HepG2 (cell line): Measurements from ENCODE around the gene MBD2. TPM values are rescaled to one million over a fixed set of nuclear protein-coding genes. Genes with fewer than 3 reads are reported as not detected.

Experiments
- ATAC-seq: fragments of 200-7000 bp; cut with Tn5 transposase; 3 replicates; pipeline ENCODE4 v1.9.1; 2020; ENCODE audit warnings: mild to moderate bottlenecking, moderate library complexity
- BruUV-seq: library from RNA; stranded (reverse); fragments of 400-500 nt; replicated peaks from 2 replicates; lab custom pipeline; 2021; lab: Mats Ljungman, UMichigan
- CTCF ChIA-PET: fragments of 300-600 bp; formaldehyde crosslinking; extraction: SDS; loops from one replicate; lab custom pipeline; 2021; ENCODE audit warnings: low total read pairs, inconsistent platforms, low intra/inter-chr PET ratio; lab: Yijun Ruan, JAX
- POLR2A ChIA-PET: fragments of 350-600 bp; sonication (Branson Sonifier 250); formaldehyde crosslinking; loops from one replicate; lab custom pipeline; 2020; ENCODE audit warnings: antibody characterized with exemption, inconsistent platforms; lab: Yijun Ruan, JAX
- DNase-seq: peaks from one replicate; pipeline ENCODE4 v3.0.0-alpha.2; 2015; ENCODE audit warnings: low spot score
- FAIRE-seq: peaks from 3 replicates; lab custom pipeline; 2011; peaks lifted over from hg19 to GRCh38; lab: Jason Lieb, UNC
- H2AFZ ChIP-seq: one replicate; pipeline ENCODE4 v1.6.1; 2011; ENCODE audit warnings: low read length, inconsistent platforms
- H3K27ac ChIP-seq: fragments of 300-600 bp; 3 replicates; pipeline ENCODE4 v1.8.0; 2011; ENCODE audit warnings: mixed run types, mild to moderate bottlenecking, mixed read lengths, low read length, inconsistent platforms; ENCODE audit not compliant: insufficient read depth; ENCODE audit errors: extremely low read length
- H3K27me3 ChIP-seq, 2 experiments: fragments of 200-600 bp in 1 of 2; 2 replicates in 1 of 2; 3 replicates in 1 of 2; pipeline versions ENCODE4 v1.6.0 to v1.8.0; 2011; ENCODE audit warnings: low read length in 2 of 2, mild to moderate bottlenecking in 2 of 2, moderate library complexity in 2 of 2, inconsistent platforms in 1 of 2; ENCODE audit not compliant: insufficient read depth in 2 of 2, control insufficient read depth in 1 of 2
- H3K36me3 ChIP-seq, 2 experiments: fragments of 200-600 bp in 1 of 2; replicated peaks in 1 of 2; 2 replicates in 1 of 2; 3 replicates in 1 of 2; pipeline versions ENCODE4 v1.5.1 to v1.8.0; 2011; ENCODE audit warnings: low read length in 2 of 2, inconsistent platforms in 1 of 2; ENCODE audit not compliant: insufficient read depth in 2 of 2, control insufficient read depth in 1 of 2
- H3K4me1 ChIP-seq: 2 replicates; pipeline ENCODE4 v1.5.1; 2012; ENCODE audit warnings: low read length, inconsistent platforms; ENCODE audit not compliant: insufficient read depth
- H3K4me2 ChIP-seq: 2 replicates; pipeline ENCODE4 v1.6.0; 2011; ENCODE audit warnings: low read depth, low read length, inconsistent platforms
- H3K4me3 ChIP-seq, 3 experiments: fragments of 200-600 bp in 1 of 3; sonication (generic), shearing (Covaris generic) in 1 of 3; replicated peaks in 1 of 3; 2 replicates each; pipeline ENCODE4 v1.5.1; 2011 to 2016; ENCODE audit warnings: low read length in 3 of 3, inconsistent platforms in 2 of 3, low read depth in 2 of 3, mild to moderate bottlenecking in 2 of 3, control low read depth in 1 of 3, mixed read lengths in 1 of 3; ENCODE audit not compliant: insufficient read depth in 1 of 3
- H3K79me2 ChIP-seq: one replicate; pipeline ENCODE4 v1.6.1; 2011; ENCODE audit warnings: low read length, inconsistent platforms; ENCODE audit not compliant: insufficient read depth
- H3K9ac ChIP-seq: 2 replicates; pipeline ENCODE4 v1.6.0; 2011; ENCODE audit warnings: mild to moderate bottlenecking, low read depth, low read length, inconsistent platforms; ENCODE audit not compliant: insufficient read depth
- H3K9me3 ChIP-seq: 2 replicates; pipeline ENCODE4 v1.5.1; 2012; ENCODE audit warnings: mild to moderate bottlenecking, low read length
- H4K20me1 ChIP-seq: 2 replicates; pipeline ENCODE4 v1.6.0; 2011; ENCODE audit warnings: inconsistent platforms, mild to moderate bottlenecking, low read length, moderate library complexity; ENCODE audit not compliant: insufficient read depth
- CEBPB ChIP-seq: IDR thresholded peaks from 2 replicates; pipeline ENCODE4 v1.6.1; 2011; ENCODE audit warnings: low read depth, low read length, improper control_type of control experiment, borderline replicate concordance
- CENPT ChIP-seq: sonication (generic); formaldehyde crosslinking; IDR thresholded peaks from 2 replicates; pipeline ENCODE4 v1.8.0; 2022; ENCODE audit warnings: low read depth, mild to moderate bottlenecking, moderate library complexity, missing genetic modification reagents
- EEA1 ChIP-seq: sonication (generic); formaldehyde crosslinking; IDR thresholded peaks from 2 replicates; pipeline ENCODE4 v1.5.1; 2020; ENCODE audit warnings: mild to moderate bottlenecking, missing genetic modification reagents, borderline replicate concordance
- NFAT5 ChIP-seq: sonication (generic); formaldehyde crosslinking; IDR thresholded peaks from 2 replicates; pipeline ENCODE4 v1.4.0; 2020; ENCODE audit warnings: missing genetic modification reagents
- ZNF281 ChIP-seq: sonication (generic); formaldehyde crosslinking; IDR thresholded peaks from 2 replicates; pipeline ENCODE4 v1.4.0; 2020; ENCODE audit warnings: missing genetic modification reagents, borderline replicate concordance
- ZNF350 ChIP-seq: sonication (generic); formaldehyde crosslinking; IDR thresholded peaks from 2 replicates; pipeline ENCODE4 v1.4.0; 2020; ENCODE audit warnings: mild to moderate bottlenecking, low read depth, missing genetic modification reagents, borderline replicate concordance
- ZNF510 ChIP-seq: sonication (generic); formaldehyde crosslinking; IDR thresholded peaks from 2 replicates; pipeline ENCODE4 v1.4.0; 2020; ENCODE audit warnings: low read depth, mild to moderate bottlenecking, missing genetic modification reagents
- ZNF841 ChIP-seq: sonication (generic); formaldehyde crosslinking; IDR thresholded peaks from 2 replicates; pipeline ENCODE4 v1.8.1; 2023; ENCODE audit warnings: missing genetic modification reagents, borderline replicate concordance
- ZZZ3 ChIP-seq: sonication (generic); formaldehyde crosslinking; IDR thresholded peaks from 2 replicates; pipeline ENCODE4 v1.4.0; 2020; ENCODE audit warnings: missing genetic modification reagents, mild to moderate bottlenecking, borderline replicate concordance
- WGBS: methylation state at CpG from one replicate; pipeline ENCODE4 v1.1.6; 2017; ENCODE audit warnings: low lambda C conversion rate; 5-methylcytosine and 5-hydroxymethylcytosine counted together
- in situ Hi-C: cut with HindIII; loops from 2 replicates; pipeline ENCODE4 v1.10.0; 2017; ENCODE audit warnings: low pct_unique_long_range_greater_than_20kb; ENCODE audit not compliant: extremely low pct_ligation_motif_present
- intact Hi-C: fragments of 100-400 bp; cut with micrococcal nuclease; formaldehyde crosslinking; loops from one replicate; pipeline ENCODE4 v1.10.0; 2022; ENCODE audit not compliant: unreplicated experiment
- polyA plus RNA-seq, 8 experiments: library from polyadenylated mRNA; depleted of rRNA in 3 of 8; stranded (reverse) in 7 of 8; unstranded in 1 of 8; fragments of >200 nt; fragmentation: Illumina TruSeq in 4 of 8; extraction: Trizol in 4 of 8; gene quantifications; 2 replicates each; pipeline versions ENCODE4 v1.2.1 to v1.2.3, GENCODE V29; 2011 to 2016; ENCODE audit warnings: low read depth in 4 of 8, missing spikeins in 1 of 8, mixed read lengths in 1 of 8; ENCODE audit not compliant: insufficient read depth in 1 of 8
- total RNA-seq, 5 experiments: library from RNA; depleted of rRNA; stranded (reverse); fragments of >200 nt; fragmentation: Illumina TruSeq; extraction: Trizol; gene quantifications; 2 replicates each; pipeline ENCODE4 v1.2.3, GENCODE V29; 2016; ENCODE audit warnings: low read depth in 1 of 5

The MBD2 gene
- total and polyA plus RNA-seq, 2 of the 13 experiments (the other 11 are each of a cell fraction or from before 2014, with no cell fraction given) = 19.1 to 38.5 TPM

- TF ChIP-seq NFAT5 (CRISPR knock-in tag) = no peak
- TF ChIP-seq, all 625 proteins: peak for 0
Observed at GRCh38 chr18:54147439-54147838, 77.0 kb downstream of the MBD2 start (continued).

GRCh38 chr18:54141041-54141608 is 83.3 kb downstream of the MBD2 start:
- no peak overlapping the region for H3K4me3 ChIP-seq
- no peaks in the 10 kb centered on the region for H3K27me3 ChIP-seq
- H3K9ac ChIP-seq = no peak overlapping the region
- no TSS peak for BruUV-seq
- no peak for FAIRE-seq
- DNase-seq = no peak
- H3K9me3 ChIP-seq = peaks cover 10% of the 10 kb centered on the region; the same call in 1 of the 2 replicates
- intact Hi-C loops (no loop called here), in situ Hi-C loops (no loop called here)
- 24% methylated on average over 3 of the region's 3 CpGs for WGBS
- ChIA-PET POLR2A (no interaction called here), CTCF (no interaction called here)
- H3K27ac ChIP-seq = no peak overlapping the region
- TF ChIP-seq ZNF350 (CRISPR knock-in tag) = no peak
- TF ChIP-seq EEA1 = no peak
- TF ChIP-seq CEBPB = 0 out of 2 replicates have a peak, but pooled peaks have one; percentile 7
- no peak for TF ChIP-seq ZZZ3 (CRISPR knock-in tag)
- TF ChIP-seq ZNF281 (CRISPR knock-in tag) = no peak
- TF ChIP-seq ZNF510 (CRISPR knock-in tag) = no peak
- no peak for TF ChIP-seq CENPT (CRISPR knock-in tag)
- no peak for TF ChIP-seq ZNF841 (CRISPR knock-in tag)
- H3K4me2 ChIP-seq = no peak overlapping the region
- H2AFZ ChIP-seq = no peak overlapping the region
- no peaks in the 10 kb centered on the region for H3K79me2 ChIP-seq
- no peaks in the 10 kb centered on the region for H3K36me3 ChIP-seq
- H3K4me1 ChIP-seq = no peaks in the 10 kb centered on the region
- no peaks in the 10 kb centered on the region for H4K20me1 ChIP-seq
- no peak for ATAC-seq
